ENCODE results near the gene TANGO6. TPM values are rescaled to one million over a fixed set of nuclear protein-coding genes. Genes with fewer than 3 reads are reported as not detected.

TANGO6 gene
- total RNA-seq, 6 donors from 2014 or later = 11.7 to 30.4 (median 15.5) TPM

GRCh38 chr16:69100071-69100691 is 256.9 kb downstream of the TANGO6 start:
- Histone ChIP-seq H3K27ac (peak overlapping the region; percentile 57 to 86 (median 71)), H3K9me3 (no peaks in the 10 kb centered on the region), H3K27me3 (no peaks in the 10 kb centered on the region), H3K36me3 (no peaks in the 10 kb centered on the region), H3K4me1 (peaks cover 0 to 19% (median 8%) of the 10 kb centered on the region in 4 donors), H3K4me3 (peak overlapping the region in 3 of 4 donors; percentile 21 to 34 (median 31))
- 49 to 57% methylated on average over 10 to 11 of the region's 11 CpGs for WGBS, 2 donors
- peak; percentile 37 to 80 for ATAC-seq (ENCODE audit: low FRiP score in 2 of 2)
- DNase-seq = peak in 1 of 2 donors; percentile 65
- peak in 1 of 4 donors; percentile 42 for TF ChIP-seq POLR2A (IDR thresholded peaks at IDR 0.05)
- no peak for TF ChIP-seq POLR2AphosphoS5 (IDR thresholded peaks at IDR 0.05)

GRCh38 chr16:69105501-69106361 is 262.4 kb downstream of the TANGO6 start, which contains the start of gene HAS3:
TSS of gene HAS3 (plus strand) at chr16:69105653. CDS start at chr16:69109396, 3,743 bp downstream.
- H3K27me3 ChIP-seq = peaks cover 0 to 19% (median 8%) of the 10 kb centered on the region in 4 donors
- peaks cover 24 to 45% (median 31%) of the 10 kb centered on the region in 4 donors for H3K4me1 ChIP-seq
- ATAC-seq (ENCODE audit: low FRiP score in 2 of 2) = peak; percentile 54 to 75
- peak within 1 kb of the TSS; percentile 32 to 72 (median 44) for H3K27ac ChIP-seq
- peaks cover 6 to 16% (median 10%) of the 10 kb centered on the region in 4 donors for H3K36me3 ChIP-seq
- WGBS, 2 donors = 2% methylated on average over 7 to 25 of the region's 80 CpGs
- TF ChIP-seq EP300 (IDR thresholded peaks at IDR 0.05) (no peak), POLR2A (IDR thresholded peaks at IDR 0.05) (peak in 1 of 4 donors; percentile 84), POLR2AphosphoS5 (IDR thresholded peaks at IDR 0.05) (peak in 1 of 2 donors; percentile 58), CTCF (IDR thresholded peaks at IDR 0.05) (peak in 1 of 6 experiments; percentile 30)
- H3K4me3 ChIP-seq = peak within 1 kb of the TSS; percentile 45 to 67 (median 54)
- DNase-seq = peak; percentile 72 to 95
- no peaks in the 10 kb centered on the region for H3K9me3 ChIP-seq

GRCh38 chr16:69106491-69107315 is 263.4 kb downstream of the TANGO6 start:
- H3K27ac ChIP-seq = peak overlapping the region in 2 of 4 donors; percentile 42 to 72
- H3K36me3 ChIP-seq = peaks cover 6 to 20% (median 10%) of the 10 kb centered on the region in 4 donors
- peak overlapping the region; percentile 5 to 67 (median 50) for H3K4me3 ChIP-seq
- H3K4me1 ChIP-seq = peaks cover 24 to 45% (median 28%) of the 10 kb centered on the region in 4 donors
- WGBS, 2 donors = 0% methylated on average over 2 to 27 of the region's 55 CpGs
- no peaks in the 10 kb centered on the region for H3K9me3 ChIP-seq
- ATAC-seq (ENCODE audit: low FRiP score in 2 of 2) = no peak
- TF ChIP-seq EP300 (IDR thresholded peaks at IDR 0.05) (no peak), POLR2AphosphoS5 (IDR thresholded peaks at IDR 0.05) (no peak), POLR2A (IDR thresholded peaks at IDR 0.05) (no peak), CTCF (IDR thresholded peaks at IDR 0.05) (no peak)
- DNase-seq = peak in 1 of 2 donors; percentile 84
- peaks cover 0 to 19% (median 8%) of the 10 kb centered on the region in 4 donors for H3K27me3 ChIP-seq

GRCh38 chr16:69107316-69107962 is 264.1 kb downstream of the TANGO6 start:
- TF ChIP-seq POLR2A (IDR thresholded peaks at IDR 0.05) (no peak), CTCF (IDR thresholded peaks at IDR 0.05) (no peak), POLR2AphosphoS5 (IDR thresholded peaks at IDR 0.05) (no peak), EP300 (IDR thresholded peaks at IDR 0.05) (no peak)
- WGBS, 2 donors = 5% methylated on average over 35 of the region's 52 CpGs; no CpG with 5 or more reads in 1 of the 2 donors
- no peaks in the 10 kb centered on the region for H3K9me3 ChIP-seq
- DNase-seq (peak; percentile 41 to 90), ATAC-seq (ENCODE audit: low FRiP score in 2 of 2) (peak in 1 of 2 donors; percentile 37)
- H3K27ac ChIP-seq = peak overlapping the region in 2 of 4 donors; percentile 42 to 55
- H3K36me3 ChIP-seq = peaks cover 6 to 20% (median 10%) of the 10 kb centered on the region in 4 donors
- H3K27me3 ChIP-seq = peaks cover 0 to 19% (median 8%) of the 10 kb centered on the region in 4 donors
- peak overlapping the region in 3 of 4 donors; percentile 45 to 67 (median 54) for H3K4me3 ChIP-seq
- H3K4me1 ChIP-seq = peaks cover 25 to 42% (median 29%) of the 10 kb centered on the region in 4 donors

Data from upper lobe of left lung (tissue), 6 donors.